GM12865 (cell line): ENCODE data around the gene SEMA5A.

Experiments
- DNase-seq: peaks from one replicate; pipeline ENCODE4 v3.0.0; 2010; ENCODE audit warnings: low read depth
- H3K4me3 ChIP-seq: 2 replicates; pipeline ENCODE4 v1.5.1; 2011; ENCODE audit warnings: mild to moderate bottlenecking, low read depth, low read length, control low read depth
- TF ChIP-seq, protein P1 (sequence below): IDR thresholded peaks from 2 replicates; pipeline ENCODE4 v1.5.1; 2011; ENCODE audit warnings: low read length, control low read depth, low read depth, inconsistent platforms; ENCODE audit not compliant: insufficient read depth; ENCODE audit errors: missing control alignments

The SEMA5A gene

DNA sequence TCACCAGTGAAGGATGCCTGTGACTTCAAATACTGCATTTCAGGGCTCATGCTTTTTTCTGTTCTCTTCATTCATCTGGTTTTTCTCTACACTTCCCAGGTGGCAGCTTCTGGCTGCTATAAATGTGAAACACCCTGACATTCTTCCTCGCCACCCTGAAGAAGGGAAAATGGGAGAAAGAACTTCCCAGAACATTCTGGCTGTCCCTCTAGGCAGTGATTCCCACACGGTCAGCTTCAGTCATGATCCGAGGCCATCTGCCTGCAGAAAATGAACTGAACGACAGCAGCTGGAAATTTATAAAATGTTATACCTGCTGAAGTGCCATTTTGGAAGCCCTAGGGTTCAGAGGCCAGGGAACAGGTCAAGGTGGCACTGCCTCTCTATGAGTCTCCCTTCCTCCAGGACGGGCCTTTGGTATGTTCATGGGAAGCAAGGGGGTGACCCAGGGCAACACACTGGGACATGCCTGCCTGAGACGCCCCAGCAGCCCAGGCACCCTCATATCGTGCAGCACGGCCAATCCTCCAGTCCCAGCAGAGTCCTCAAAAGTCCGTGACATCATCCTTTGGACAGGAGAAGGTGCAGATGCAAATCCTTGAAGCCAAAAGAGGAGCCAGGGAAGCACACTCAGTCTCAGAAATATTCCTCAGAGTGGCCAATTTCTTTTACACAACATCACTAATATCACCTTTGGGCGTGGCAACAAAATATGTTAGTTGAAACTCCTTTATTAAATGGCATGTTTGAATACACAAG lies 107.1 kb downstream of the SEMA5A start:
- no peak overlapping the region for H3K4me3 ChIP-seq
- no peak for DNase-seq
- TF ChIP-seq, protein P1, sequence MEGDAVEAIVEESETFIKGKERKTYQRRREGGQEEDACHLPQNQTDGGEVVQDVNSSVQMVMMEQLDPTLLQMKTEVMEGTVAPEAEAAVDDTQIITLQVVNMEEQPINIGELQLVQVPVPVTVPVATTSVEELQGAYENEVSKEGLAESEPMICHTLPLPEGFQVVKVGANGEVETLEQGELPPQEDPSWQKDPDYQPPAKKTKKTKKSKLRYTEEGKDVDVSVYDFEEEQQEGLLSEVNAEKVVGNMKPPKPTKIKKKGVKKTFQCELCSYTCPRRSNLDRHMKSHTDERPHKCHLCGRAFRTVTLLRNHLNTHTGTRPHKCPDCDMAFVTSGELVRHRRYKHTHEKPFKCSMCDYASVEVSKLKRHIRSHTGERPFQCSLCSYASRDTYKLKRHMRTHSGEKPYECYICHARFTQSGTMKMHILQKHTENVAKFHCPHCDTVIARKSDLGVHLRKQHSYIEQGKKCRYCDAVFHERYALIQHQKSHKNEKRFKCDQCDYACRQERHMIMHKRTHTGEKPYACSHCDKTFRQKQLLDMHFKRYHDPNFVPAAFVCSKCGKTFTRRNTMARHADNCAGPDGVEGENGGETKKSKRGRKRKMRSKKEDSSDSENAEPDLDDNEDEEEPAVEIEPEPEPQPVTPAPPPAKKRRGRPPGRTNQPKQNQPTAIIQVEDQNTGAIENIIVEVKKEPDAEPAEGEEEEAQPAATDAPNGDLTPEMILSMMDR = no peak

DNA sequence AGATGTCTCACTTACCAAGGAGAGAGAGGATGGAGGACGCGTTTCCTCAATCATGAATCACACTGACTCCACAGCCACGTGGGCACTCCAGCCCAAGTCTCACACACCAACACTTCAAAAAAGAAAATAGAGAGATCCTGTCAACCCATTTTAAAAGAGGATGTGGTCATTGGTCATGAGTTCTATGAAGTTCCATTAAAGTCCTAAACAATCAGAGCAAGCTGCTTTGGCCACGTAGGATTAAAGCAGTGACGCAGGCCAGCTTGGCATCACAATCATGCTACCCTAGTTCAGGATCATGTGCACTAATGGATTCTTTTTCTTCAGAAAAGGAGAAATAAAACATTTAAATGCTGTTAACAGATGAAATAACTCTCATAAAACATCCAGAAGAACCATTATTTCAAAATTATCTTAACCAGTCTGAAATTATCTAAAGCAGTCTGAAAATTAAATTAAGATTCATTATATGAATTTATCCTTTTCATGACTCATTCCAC lies 108.1 kb downstream of the SEMA5A start:
- TF ChIP-seq, protein P1 = no peak
- H3K4me3 ChIP-seq = no peak overlapping the region
- no peak for DNase-seq

- DNase-seq = peak; percentile 38
- TF ChIP-seq, protein P1 = no peak
- H3K4me3 ChIP-seq = no peak overlapping the region
Observed at GRCh38 chr5:9431496-9432258, 114.2 kb downstream of the SEMA5A start.

DNA sequence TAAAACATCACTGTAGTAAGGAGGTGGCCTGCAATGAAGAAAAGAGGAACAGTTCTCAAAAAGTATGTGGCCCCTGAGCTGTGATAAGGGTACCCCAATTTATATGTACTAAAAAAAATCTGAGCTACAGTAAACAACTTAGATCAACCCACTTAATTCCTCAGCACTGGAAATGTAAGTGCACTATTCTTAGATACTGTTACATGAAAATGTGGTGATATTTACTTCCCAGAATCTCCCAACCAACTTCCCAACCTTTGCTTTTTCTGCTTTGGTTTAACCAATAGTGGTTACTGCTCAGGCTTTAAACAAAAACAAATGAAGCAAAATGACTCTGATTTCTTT lies 114.8 kb downstream of the SEMA5A start:
- no peak for DNase-seq
- TF ChIP-seq, protein P1 = no peak

DNA sequence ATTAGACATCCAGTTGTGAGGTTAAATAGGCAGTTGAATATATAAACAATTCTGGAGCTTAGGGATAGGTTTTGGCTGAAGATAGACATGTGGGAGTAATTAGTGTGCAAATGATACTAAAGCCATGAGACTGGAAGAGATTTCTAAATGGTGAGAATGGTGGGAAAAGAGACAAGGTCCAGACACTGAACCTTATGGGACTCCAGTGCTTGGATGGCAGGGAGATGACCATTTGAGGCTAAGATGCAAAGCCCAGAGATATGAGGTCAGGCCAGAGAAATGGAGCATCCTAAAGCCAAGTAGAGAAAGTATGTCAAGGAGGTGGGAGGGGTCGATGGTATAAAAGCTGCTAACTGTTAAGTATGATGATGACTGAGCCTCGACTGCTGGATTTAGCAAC lies 115.6 kb downstream of the SEMA5A start:
- TF ChIP-seq, protein P1 = no peak
- DNase-seq = no peak
- no peak overlapping the region for H3K4me3 ChIP-seq

More for the DNA sequence above, 114.8 kb downstream of the SEMA5A start:
- H3K4me3 ChIP-seq = no peak overlapping the region

GRCh38 chr5:9429691-9430215 lies 116.1 kb downstream of the SEMA5A start:
- H3K4me3 ChIP-seq = no peak overlapping the region
- TF ChIP-seq, protein P1 = no peak
- no peak for DNase-seq
